GM12892 (cell line): Measurements from ENCODE around the gene SFMBT1.
"Not testable (repeated sequence)": the region's sequence is repeated elsewhere in the genome, so short reads cannot be mapped to it uniquely, and the experiment has no call there.

Experiments used
- POLR2A ChIP-seq: IDR thresholded peaks from 2 replicates; pipeline ENCODE4 v1.6.1; 2011; ENCODE audit warnings: low read depth, low read length, control low read depth
- POLR2AphosphoS5 ChIP-seq: IDR thresholded peaks from 2 replicates; pipeline ENCODE4 v1.6.1; 2011; ENCODE audit warnings: low read depth, low read length, control low read depth
- TAF1 ChIP-seq: IDR thresholded peaks from 2 replicates; pipeline ENCODE4 v1.6.1; 2011; ENCODE audit warnings: low read depth, mild to moderate bottlenecking, control low read depth, low read length, borderline replicate concordance

DNA sequence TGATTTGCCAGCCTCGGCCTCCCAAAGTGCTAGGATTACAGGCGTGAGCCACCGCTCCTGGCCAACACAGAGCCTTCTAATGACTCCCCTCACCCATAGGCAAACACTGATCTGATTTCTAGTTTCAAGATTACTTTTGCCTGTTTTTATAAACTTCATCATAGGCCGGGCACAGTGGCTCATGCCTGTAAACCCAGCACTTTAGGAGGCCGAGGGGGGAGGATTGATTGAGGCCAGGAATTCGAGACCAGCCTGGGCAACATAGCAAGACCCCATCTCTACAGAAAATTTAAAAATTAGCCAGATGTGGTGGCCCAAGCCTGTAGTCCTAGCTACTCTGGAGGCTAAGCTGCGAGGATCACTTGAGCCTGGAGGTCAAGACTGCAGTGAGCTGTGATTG is 8.4 kb upstream of the SFMBT1 start:
- not testable (repeated sequence) for TF ChIP-seq POLR2AphosphoS5, POLR2A, TAF1
